Mesenchymal stem cell (in vitro differentiated cells and primary cell): Measurements from ENCODE around the gene UBE2F.
A peak's percentile ranks its signal among the peaks of the same experiment; 100 is the strongest.
"Not testable (repeated sequence)": the region's sequence is repeated elsewhere in the genome, so short reads cannot be mapped to it uniquely, and the experiment has no call there.

Experiments used
- DNase-seq: peaks from one replicate; pipeline ENCODE4 v3.0.0-alpha.2; 2013
- H2AFZ ChIP-seq: one replicate; pipeline ENCODE4 v1.6.1; 2013; ENCODE audit warnings: low read depth, mild to moderate bottlenecking, control low read depth, inconsistent platforms, low read length, moderate library complexity
- H2AK5ac ChIP-seq: 2 replicates; pipeline ENCODE4 v1.6.1; 2013; ENCODE audit warnings: low read length, moderate library complexity, mild to moderate bottlenecking, inconsistent platforms; ENCODE audit not compliant: severe bottlenecking
- H2BK120ac ChIP-seq: one replicate; pipeline ENCODE4 v1.6.1; 2013; ENCODE audit warnings: low read depth, mild to moderate bottlenecking, inconsistent platforms, low read length, moderate library complexity
- H2BK12ac ChIP-seq, 2 experiments: one replicate each; pipeline ENCODE4 v1.6.1; 2013; ENCODE audit warnings: inconsistent platforms in 2 of 2, low read length in 2 of 2, mild to moderate bottlenecking in 2 of 2, moderate library complexity in 2 of 2, control low read depth in 1 of 2
- H2BK15ac ChIP-seq: one replicate; pipeline ENCODE4 v1.6.1; 2013; ENCODE audit warnings: mild to moderate bottlenecking, low read depth, inconsistent platforms; ENCODE audit not compliant: poor library complexity, severe bottlenecking
- H2BK5ac ChIP-seq: 2 replicates; pipeline ENCODE4 v1.6.1; 2013; ENCODE audit warnings: low read depth, mild to moderate bottlenecking, low read length, control low read depth, inconsistent platforms; ENCODE audit not compliant: poor library complexity, severe bottlenecking
- H3K14ac ChIP-seq, 2 experiments: one replicate each; pipeline ENCODE4 v1.6.1; 2013; ENCODE audit warnings: inconsistent platforms in 2 of 2, low read length in 2 of 2, control low read depth in 1 of 2, mild to moderate bottlenecking in 1 of 2, moderate library complexity in 1 of 2
- H3K18ac ChIP-seq, 2 experiments: one replicate each; pipeline ENCODE4 v1.6.1; 2013; ENCODE audit warnings: inconsistent platforms in 2 of 2, low read length in 2 of 2, control low read depth in 1 of 2, low read depth in 1 of 2, mild to moderate bottlenecking in 1 of 2
- H3K23ac ChIP-seq, 2 experiments: one replicate each; pipeline ENCODE4 v1.6.1; 2013; ENCODE audit warnings: inconsistent platforms in 2 of 2, low read length in 2 of 2, mild to moderate bottlenecking in 2 of 2, moderate library complexity in 2 of 2, control low read depth in 1 of 2
- H3K27ac ChIP-seq: 2 replicates; pipeline ENCODE4 v1.5.1; 2013; ENCODE audit warnings: mild to moderate bottlenecking, moderate library complexity, low read length, control low read depth, inconsistent platforms; ENCODE audit not compliant: poor library complexity, severe bottlenecking
- H3K27me3 ChIP-seq, 2 experiments: 2 replicates each; pipeline versions ENCODE4 v1.6.1 to v1.7.0; 2013; ENCODE audit warnings: low read length in 2 of 2, mild to moderate bottlenecking in 2 of 2, moderate library complexity in 2 of 2, control low read depth in 1 of 2, inconsistent platforms in 1 of 2; ENCODE audit not compliant: control insufficient read depth in 1 of 2, insufficient read depth in 1 of 2
- H3K36me3 ChIP-seq, 2 experiments: 2 replicates each; pipeline versions ENCODE4 v1.6.1 to v1.7.0; 2013; ENCODE audit warnings: low read length in 2 of 2, control low read depth in 1 of 2, inconsistent platforms in 1 of 2, low read depth in 1 of 2, mild to moderate bottlenecking in 1 of 2; ENCODE audit not compliant: insufficient read depth in 2 of 2, control insufficient read depth in 1 of 2
- H3K4ac ChIP-seq, 2 experiments: one replicate each; pipeline ENCODE4 v1.6.1; 2013; ENCODE audit warnings: inconsistent platforms in 2 of 2, low read length in 2 of 2, mild to moderate bottlenecking in 2 of 2, moderate library complexity in 2 of 2, control low read depth in 1 of 2, low read depth in 1 of 2
- H3K4me1 ChIP-seq: 2 replicates; pipeline ENCODE4 v1.6.1; 2013; ENCODE audit warnings: low read depth, low read length, control low read depth; ENCODE audit not compliant: control insufficient read depth, insufficient read depth
- H3K4me2 ChIP-seq: 2 replicates; pipeline ENCODE4 v1.6.1; 2013; ENCODE audit warnings: low read length, mild to moderate bottlenecking, inconsistent platforms; ENCODE audit not compliant: poor library complexity, severe bottlenecking
- H3K4me3 ChIP-seq, 2 experiments: 2 replicates each; pipeline versions ENCODE4 v1.5.1 to v1.7.0; 2013; ENCODE audit warnings: low read length in 2 of 2, mild to moderate bottlenecking in 2 of 2, control low read depth in 1 of 2, low read depth in 1 of 2; ENCODE audit not compliant: insufficient read depth in 1 of 2
- H3K79me1 ChIP-seq: replicated peaks from 2 replicates; pipeline ENCODE4 v1.6.1; 2013; ENCODE audit warnings: mild to moderate bottlenecking, control low read depth, low read length, inconsistent platforms; ENCODE audit not compliant: poor library complexity, severe bottlenecking
- H3K9ac ChIP-seq: 2 replicates; pipeline ENCODE4 v1.7.0; 2013; ENCODE audit warnings: mild to moderate bottlenecking, low read length, moderate library complexity
- H3K9me3 ChIP-seq: 2 replicates; pipeline ENCODE4 v1.7.0; 2013; ENCODE audit warnings: mild to moderate bottlenecking, low read length; ENCODE audit not compliant: control insufficient read depth
- H4K8ac ChIP-seq: one replicate; pipeline ENCODE4 v1.6.1; 2013; ENCODE audit warnings: inconsistent platforms, mild to moderate bottlenecking, low read length, moderate library complexity
- H4K91ac ChIP-seq: one replicate; pipeline ENCODE4 v1.6.1; 2013; ENCODE audit warnings: mild to moderate bottlenecking, low read length, inconsistent platforms
- WGBS: methylation state at CpG from one replicate; pipeline ENCODE4 v1.1.7; 2013; ENCODE audit warnings: mixed read lengths; 5-methylcytosine and 5-hydroxymethylcytosine counted together

UBE2F gene

GRCh38 chr2:237964578-237965404 lies 2.0 kb upstream of the UBE2F start:
- no peak overlapping the region for H2AK5ac ChIP-seq
- no peak overlapping the region for H3K18ac ChIP-seq
- peaks cover 20% of the 10 kb centered on the region for H3K9me3 ChIP-seq
- no peaks in the 10 kb centered on the region for H3K27me3 ChIP-seq
- no peak overlapping the region for H3K23ac ChIP-seq
- peaks cover 5% of the 10 kb centered on the region for H3K79me1 ChIP-seq
- H2BK5ac ChIP-seq: no peak overlapping the region
- H4K91ac ChIP-seq: no peak overlapping the region
- H2AFZ ChIP-seq: no peak overlapping the region
- H3K4ac ChIP-seq: no peak overlapping the region
- peak overlapping the region; percentile 43 for H3K9ac ChIP-seq
- peak overlapping the region; percentile 77 for H2BK15ac ChIP-seq
- no peak overlapping the region for H2BK12ac ChIP-seq
- WGBS: 96% methylated on average over 10 of the region's 11 CpGs
- no peak overlapping the region for H3K27ac ChIP-seq
- no peak overlapping the region for H3K4me3 ChIP-seq
- H3K14ac ChIP-seq: no peak overlapping the region
- no peak overlapping the region for H4K8ac ChIP-seq
- peaks cover 0 to 3% of the 10 kb centered on the region in 2 experiments for H3K36me3 ChIP-seq
- H2BK120ac ChIP-seq: no peak overlapping the region
- peaks cover 16% of the 10 kb centered on the region for H3K4me1 ChIP-seq
- H3K4me2 ChIP-seq: no peak overlapping the region
- no peak for DNase-seq

GRCh38 chr2:237965844-237966243 lies 970 bp upstream of the UBE2F start:
- H3K14ac ChIP-seq, H3K4ac ChIP-seq, H3K27ac ChIP-seq, H3K27me3 ChIP-seq, H2BK120ac ChIP-seq, H3K23ac ChIP-seq, H2BK5ac ChIP-seq, H4K8ac ChIP-seq, H2BK12ac ChIP-seq, H3K36me3 ChIP-seq, H2AK5ac ChIP-seq, H4K91ac ChIP-seq, H2BK15ac ChIP-seq, H3K79me1 ChIP-seq, DNase-seq, H3K18ac ChIP-seq: not testable (repeated sequence)
- Histone ChIP-seq H3K4me3 (peak overlapping the region in 1 of 2 experiments; percentile 89), H3K9me3 (peaks cover 20% of the 10 kb centered on the region), H3K4me2 (peak overlapping the region; percentile 96), H3K4me1 (peaks cover 18% of the 10 kb centered on the region), H3K9ac (peak overlapping the region; percentile 75), H2AFZ (peak overlapping the region; percentile 98)
- 98% methylated on average over 13 of the region's 13 CpGs for WGBS

- Histone ChIP-seq H3K36me3 (peaks cover 0 to 3% of the 10 kb centered on the region in 2 experiments), H2BK12ac (peak overlapping the region in 1 of 2 experiments; percentile 25), H3K27me3 (no peaks in the 10 kb centered on the region), H3K23ac (no peak overlapping the region), H3K79me1 (peaks cover 9% of the 10 kb centered on the region), H3K14ac (peak overlapping the region in 1 of 2 experiments; percentile 86), H3K4me3 (peak overlapping the region; percentile 89), H4K8ac (peak overlapping the region; percentile 64), H2BK120ac (no peak overlapping the region), H3K18ac (peak overlapping the region in 1 of 2 experiments; percentile 53), H3K4ac (no peak overlapping the region), H3K27ac (peak overlapping the region; percentile 19), H2AFZ (peak overlapping the region; percentile 98), H2AK5ac (no peak overlapping the region), H2BK5ac (no peak overlapping the region), H3K9ac (peak overlapping the region; percentile 75), H3K4me1 (peaks cover 18% of the 10 kb centered on the region), H2BK15ac (no peak overlapping the region), H3K9me3 (peaks cover 19% of the 10 kb centered on the region), H3K4me2 (peak overlapping the region; percentile 96), H4K91ac (no peak overlapping the region)
- no peak for DNase-seq
- WGBS: 28% methylated on average over 15 of the region's 15 CpGs
These were observed 607 bp upstream of the UBE2F start for GRCh38 chr2:237966250-237966564.

- DNase-seq: peak; percentile 33
- Histone ChIP-seq H3K4ac (peak overlapping the region in 1 of 2 experiments; percentile 60), H3K36me3 (peaks cover 3% of the 10 kb centered on the region in 2 experiments), H3K9me3 (peaks cover 7% of the 10 kb centered on the region), H2BK12ac (no peak overlapping the region), H2BK15ac (peak overlapping the region; percentile 45), H4K8ac (peak overlapping the region; percentile 59), H3K23ac (peak overlapping the region; percentile 6 to 68), H3K27ac (no peak overlapping the region), H3K79me1 (peaks cover 11% of the 10 kb centered on the region), H2AK5ac (no peak overlapping the region), H4K91ac (no peak overlapping the region), H3K9ac (peak overlapping the region; percentile 89), H3K18ac (peak overlapping the region; percentile 4 to 90), H2AFZ (peak overlapping the region; percentile 36), H3K4me1 (peaks cover 21% of the 10 kb centered on the region), H2BK5ac (no peak overlapping the region), H3K4me3 (peak overlapping the region; percentile 89 to 96), H2BK120ac (peak overlapping the region; percentile 66), H3K14ac (peak overlapping the region in 1 of 2 experiments; percentile 4), H3K27me3 (no peaks in the 10 kb centered on the region), H3K4me2 (peak overlapping the region; percentile 90)
- 1% methylated on average over 32 of the region's 32 CpGs for WGBS
These were observed 693 bp downstream of the UBE2F start for GRCh38 chr2:237967463-237967951.
